ENCODE measurements around the gene CPLANE2.

GRCh38 chr1:16208270-16208987 lies 28.6 kb downstream of the CPLANE2 start:
- no peak for TF ChIP-seq CTCF (IDR thresholded peaks at IDR 0.05)
- no peak for TF ChIP-seq HMGA2 (CRISPR knock-in tag; IDR thresholded peaks at IDR 0.05)
- TF ChIP-seq NR2C2 (CRISPR knock-in tag; IDR thresholded peaks at IDR 0.05), result no peak
- TF ChIP-seq ZNF219 (CRISPR knock-in tag; IDR thresholded peaks at IDR 0.05; ENCODE audit: borderline replicate concordance), result no peak
- TF ChIP-seq TCF7 (CRISPR knock-in tag; IDR thresholded peaks at IDR 0.05; ENCODE audit: low read depth), result no peak
- TF ChIP-seq PRDM15 (CRISPR knock-in tag; IDR thresholded peaks at IDR 0.05), result no peak
- TF ChIP-seq MAX (CRISPR knock-in tag; IDR thresholded peaks at IDR 0.05), result no peak
- TF ChIP-seq ZNF121 (CRISPR knock-in tag; IDR thresholded peaks at IDR 0.05), result no peak
- no peak for TF ChIP-seq ZNF671 (CRISPR knock-in tag; IDR thresholded peaks at IDR 0.05)
- TF ChIP-seq RELA (CRISPR knock-in tag; IDR thresholded peaks at IDR 0.05; ENCODE audit: borderline replicate concordance), result no peak
- no peak for TF ChIP-seq ZNF232 (CRISPR knock-in tag; IDR thresholded peaks at IDR 0.05)
- no peak for TF ChIP-seq CREB1 (CRISPR knock-in tag; IDR thresholded peaks at IDR 0.05)
- TF ChIP-seq MXD4 (CRISPR knock-in tag; IDR thresholded peaks at IDR 0.05; ENCODE audit: borderline replicate concordance), result no peak
- no peak for TF ChIP-seq E2F1 (CRISPR knock-in tag; IDR thresholded peaks at IDR 0.05)

Measured in WTC11 (cell line).